Gastroesophageal sphincter (tissue), 4 donors: ENCODE data around the gene CDHR5. TPM values are rescaled to one million over a fixed set of nuclear protein-coding genes. Genes with fewer than 3 reads are reported as not detected.

ENCODE experiments used
- ATAC-seq: fragments of 150-250 bp; one replicate; pipeline ENCODE4 v1.9.1; 2016; ENCODE audit warnings: mild to moderate bottlenecking, moderate library complexity
- H3K27ac ChIP-seq, 4 donors: fragments of 200-600 bp; sonication (generic) in 3 of 4; 1 replicate in 3 of 4; 2 replicates in 1 of 4; pipeline ENCODE4 v1.5.1; 2016 to 2019
- H3K27me3 ChIP-seq: fragments of 200-600 bp; sonication (generic); one replicate; pipeline ENCODE4 v1.5.1; 2019
- H3K36me3 ChIP-seq, 2 donors: fragments of 200-600 bp; sonication (generic); one replicate each; pipeline ENCODE4 v1.5.1; 2019; ENCODE audit warnings: control low read depth in 1 of 2
- H3K4me1 ChIP-seq, 3 donors: fragments of 200-600 bp; sonication (generic); 1 replicate in 2 of 3; 2 replicates in 1 of 3; pipeline ENCODE4 v1.5.1; 2016 to 2019; ENCODE audit warnings: control low read depth in 2 of 3
- H3K4me3 ChIP-seq, 2 donors: fragments of 200-600 bp; sonication (generic); one replicate each; pipeline ENCODE4 v1.5.1; 2019; ENCODE audit warnings: mild to moderate bottlenecking in 1 of 2, moderate library complexity in 1 of 2
- H3K9me3 ChIP-seq, 3 donors: fragments of 200-600 bp; sonication (generic); one replicate each; pipeline ENCODE4 v1.5.1; 2017 to 2019; ENCODE audit warnings: control low read depth in 2 of 3
- EP300 ChIP-seq: sonication (generic); formaldehyde crosslinking; IDR thresholded peaks from one replicate; pipeline ENCODE4 v1.6.1; 2017; ENCODE audit warnings: antibody characterized with exemption, mild to moderate bottlenecking
- POLR2A ChIP-seq, 2 donors: fragments of 450-650 bp; IDR thresholded peaks; one replicate each; pipeline ENCODE4 v1.6.1; 2017; ENCODE audit warnings: antibody characterized with exemption in 2 of 2, mild to moderate bottlenecking in 2 of 2, moderate library complexity in 1 of 2
- POLR2AphosphoS5 ChIP-seq: sonication (generic); formaldehyde crosslinking; IDR thresholded peaks from one replicate; pipeline ENCODE4 v1.6.1; 2017; ENCODE audit warnings: antibody characterized with exemption
- WGBS, 2 donors: methylation state at CpG; one replicate each; pipeline ENCODE4 v1.1.5; 2018; ENCODE audit warnings: low coverage in 1 of 2; 5-methylcytosine and 5-hydroxymethylcytosine counted together
- total RNA-seq, 4 donors: library from RNA; depleted of rRNA; stranded (reverse); fragments of >200 nt; gene quantifications; one replicate each; pipeline ENCODE4 v1.1.0, GENCODE V29; 2016
- TF ChIP-seq, protein P1 (sequence below), 4 experiments: fragments of 200-600 bp in 2 of 4; fragments of 450-650 bp in 2 of 4; sonication (generic) in 1 of 4; IDR thresholded peaks; one replicate each; pipeline ENCODE4 v1.5.1; 2017 to 2019; ENCODE audit warnings: antibody characterized with exemption in 4 of 4, mild to moderate bottlenecking in 2 of 4, moderate library complexity in 2 of 4

CDHR5 gene
- total RNA-seq, 4 donors from 2014 or later, result not detected

GRCh38 chr11:595400-595799 lies 29.4 kb downstream of the CDHR5 start:
- H3K9me3 ChIP-seq, result no peaks in the 10 kb centered on the region
- H3K36me3 ChIP-seq, result peaks cover 0 to 100% of the 10 kb centered on the region in 2 donors
- H3K4me3 ChIP-seq, result no peak overlapping the region
- ATAC-seq, result no peak
- WGBS, 2 donors, result 80 to 93% methylated on average over 2 to 3 of the region's 10 CpGs
- H3K4me1 ChIP-seq, result no peaks in the 10 kb centered on the region
- H3K27me3 ChIP-seq, result no peaks in the 10 kb centered on the region
- no peak for TF ChIP-seq POLR2A (IDR thresholded peaks at IDR 0.05)
- TF ChIP-seq, protein P1, sequence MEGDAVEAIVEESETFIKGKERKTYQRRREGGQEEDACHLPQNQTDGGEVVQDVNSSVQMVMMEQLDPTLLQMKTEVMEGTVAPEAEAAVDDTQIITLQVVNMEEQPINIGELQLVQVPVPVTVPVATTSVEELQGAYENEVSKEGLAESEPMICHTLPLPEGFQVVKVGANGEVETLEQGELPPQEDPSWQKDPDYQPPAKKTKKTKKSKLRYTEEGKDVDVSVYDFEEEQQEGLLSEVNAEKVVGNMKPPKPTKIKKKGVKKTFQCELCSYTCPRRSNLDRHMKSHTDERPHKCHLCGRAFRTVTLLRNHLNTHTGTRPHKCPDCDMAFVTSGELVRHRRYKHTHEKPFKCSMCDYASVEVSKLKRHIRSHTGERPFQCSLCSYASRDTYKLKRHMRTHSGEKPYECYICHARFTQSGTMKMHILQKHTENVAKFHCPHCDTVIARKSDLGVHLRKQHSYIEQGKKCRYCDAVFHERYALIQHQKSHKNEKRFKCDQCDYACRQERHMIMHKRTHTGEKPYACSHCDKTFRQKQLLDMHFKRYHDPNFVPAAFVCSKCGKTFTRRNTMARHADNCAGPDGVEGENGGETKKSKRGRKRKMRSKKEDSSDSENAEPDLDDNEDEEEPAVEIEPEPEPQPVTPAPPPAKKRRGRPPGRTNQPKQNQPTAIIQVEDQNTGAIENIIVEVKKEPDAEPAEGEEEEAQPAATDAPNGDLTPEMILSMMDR (IDR thresholded peaks at IDR 0.05), result no peak
- no peak for TF ChIP-seq POLR2AphosphoS5
- no peak overlapping the region for H3K27ac ChIP-seq

GRCh38 chr11:593347-593746 lies 31.4 kb downstream of the CDHR5 start:
- Histone ChIP-seq H3K27me3 (no peaks in the 10 kb centered on the region), H3K4me1 (no peaks in the 10 kb centered on the region), H3K27ac (no peak overlapping the region), H3K36me3 (peaks cover 0 to 100% of the 10 kb centered on the region in 2 donors), H3K4me3 (no peak overlapping the region), H3K9me3 (no peaks in the 10 kb centered on the region)
- WGBS, 2 donors, result 89% methylated on average over 9 of the region's 21 CpGs; no CpG with 5 or more reads in 1 of the 2 donors
- ATAC-seq, result no peak
- TF ChIP-seq POLR2AphosphoS5 (no peak), POLR2A (IDR thresholded peaks at IDR 0.05) (no peak)
- TF ChIP-seq, protein P1 (IDR thresholded peaks at IDR 0.05), result no peak

DNA sequence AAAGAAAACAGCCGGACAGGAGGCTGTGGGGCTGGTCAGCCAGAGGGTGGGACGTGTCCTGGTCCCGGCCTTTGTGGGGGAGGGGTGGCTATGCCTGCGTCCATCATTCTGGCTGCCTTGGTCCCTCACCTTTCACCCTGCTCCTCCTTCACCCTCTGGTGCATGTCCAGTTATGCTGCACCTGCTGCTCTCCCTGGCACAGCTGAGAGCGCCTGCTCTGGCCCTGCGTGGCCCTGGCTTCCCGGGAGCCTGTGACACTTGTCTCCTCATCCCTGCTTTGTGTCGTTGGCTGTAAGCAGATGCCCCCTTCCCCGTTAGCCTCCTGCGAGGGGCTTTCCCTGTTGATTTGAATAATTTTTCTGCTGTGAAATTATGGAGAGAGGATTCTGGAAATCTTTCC lies 31.8 kb downstream of the CDHR5 start:
- Histone ChIP-seq H3K9me3 (no peaks in the 10 kb centered on the region), H3K27me3 (no peaks in the 10 kb centered on the region), H3K36me3 (peaks cover 0 to 100% of the 10 kb centered on the region in 2 donors), H3K27ac (no peak overlapping the region), H3K4me3 (no peak overlapping the region), H3K4me1 (no peaks in the 10 kb centered on the region)
- 83 to 96% methylated on average over 5 to 8 of the region's 10 CpGs for WGBS, 2 donors
- TF ChIP-seq, protein P1 (IDR thresholded peaks at IDR 0.05), result no peak
- TF ChIP-seq EP300, result no peak
- TF ChIP-seq POLR2A (IDR thresholded peaks at IDR 0.05), result no peak
- no peak for TF ChIP-seq POLR2AphosphoS5
- ATAC-seq, result no peak

- H3K27me3 ChIP-seq, result no peaks in the 10 kb centered on the region
- H3K4me1 ChIP-seq, result no peaks in the 10 kb centered on the region
- H3K4me3 ChIP-seq, result no peak overlapping the region
- 92 to 100% methylated on average over 1 to 19 of the region's 22 CpGs for WGBS, 2 donors
- TF ChIP-seq POLR2A (IDR thresholded peaks at IDR 0.05) (no peak), EP300 (no peak), POLR2AphosphoS5 (no peak)
- TF ChIP-seq, protein P1 (IDR thresholded peaks at IDR 0.05), result no peak
- no peak overlapping the region for H3K27ac ChIP-seq
- ATAC-seq, result no peak
- peaks cover 0 to 100% of the 10 kb centered on the region in 2 donors for H3K36me3 ChIP-seq
- no peaks in the 10 kb centered on the region for H3K9me3 ChIP-seq
Measured at GRCh38 chr11:592501-592900, 32.3 kb downstream of the CDHR5 start.

DNA sequence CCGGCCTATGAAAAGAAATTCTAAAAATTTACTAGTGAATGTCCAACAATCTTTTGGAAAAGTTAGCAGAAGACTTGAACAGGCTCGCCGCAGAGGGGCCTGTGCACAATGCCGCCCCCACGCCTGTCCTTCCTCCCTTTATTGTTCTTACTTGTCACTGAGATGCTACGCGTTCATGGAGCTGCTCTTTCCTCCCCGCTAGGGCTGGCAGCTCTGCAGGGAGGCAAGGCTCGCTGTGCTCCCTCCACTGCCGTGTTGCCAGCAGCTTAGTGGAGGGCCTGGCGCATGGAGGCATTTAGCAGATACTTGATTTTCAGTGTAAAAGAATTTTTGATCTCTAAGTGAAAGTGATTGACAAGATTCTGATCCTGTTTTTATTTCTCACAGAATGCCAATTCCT lies 33.8 kb downstream of the CDHR5 start:
- no peak for ATAC-seq
- H3K9me3 ChIP-seq, result no peaks in the 10 kb centered on the region
- WGBS, 2 donors, result 74 to 100% methylated on average over 2 to 10 of the region's 11 CpGs
- peaks cover 0 to 100% of the 10 kb centered on the region in 2 donors for H3K36me3 ChIP-seq
- H3K4me1 ChIP-seq, result no peaks in the 10 kb centered on the region
- TF ChIP-seq POLR2A (IDR thresholded peaks at IDR 0.05) (no peak), EP300 (no peak), POLR2AphosphoS5 (no peak)
- TF ChIP-seq, protein P1 (IDR thresholded peaks at IDR 0.05), result no peak
- no peak overlapping the region for H3K27ac ChIP-seq
- no peaks in the 10 kb centered on the region for H3K27me3 ChIP-seq
- H3K4me3 ChIP-seq, result no peak overlapping the region
